NB4 (cell line): Measurements from ENCODE around the gene DDRGK1.

Experiments used
- DNase-seq: peaks from one replicate; pipeline ENCODE4 v3.0.0; 2010; ENCODE audit warnings: low read depth
- H3K4me3 ChIP-seq: one replicate; pipeline ENCODE4 v1.5.1; 2011; ENCODE audit warnings: mild to moderate bottlenecking, low read depth, low read length, moderate library complexity
- CTCF ChIP-seq: IDR thresholded peaks from one replicate; pipeline ENCODE4 v1.5.1; 2012; ENCODE audit warnings: low read depth, low read length
- MAX ChIP-seq: IDR thresholded peaks from 2 replicates; pipeline ENCODE4 v1.6.1; 2011; ENCODE audit warnings: low read depth, low read length
- MYC ChIP-seq: IDR thresholded peaks from 2 replicates; pipeline ENCODE4 v1.6.1; 2011; ENCODE audit warnings: low read depth, low read length
- POLR2A ChIP-seq: IDR thresholded peaks from 2 replicates; pipeline ENCODE4 v1.6.1; 2011; ENCODE audit warnings: mild to moderate bottlenecking; ENCODE audit not compliant: insufficient read length; ENCODE audit errors: extremely low read depth

DDRGK1 gene

GRCh38 chr20:3233131-3233990 is 28.9 kb upstream of the DDRGK1 start:
- no peak for DNase-seq
- TF ChIP-seq CTCF = no peak
- no peak for TF ChIP-seq MYC
- TF ChIP-seq POLR2A = no peak
- no peak for TF ChIP-seq MAX
- H3K4me3 ChIP-seq = no peak overlapping the region

- DNase-seq = no peak
- TF ChIP-seq CTCF (no peak), MAX (no peak), POLR2A (no peak), MYC (no peak)
- H3K4me3 ChIP-seq = no peak overlapping the region
Measured at GRCh38 chr20:3231889-3232588, 27.6 kb upstream of the DDRGK1 start.

- DNase-seq = no peak
- no peak overlapping the region for H3K4me3 ChIP-seq
- TF ChIP-seq CTCF (no peak), MYC (no peak), MAX (no peak), POLR2A (no peak)
Measured at GRCh38 chr20:3231116-3231515, 26.6 kb upstream of the DDRGK1 start.

GRCh38 chr20:3229798-3230197 is 25.3 kb upstream of the DDRGK1 start:
- no peak overlapping the region for H3K4me3 ChIP-seq
- no peak for DNase-seq
- TF ChIP-seq MAX (no peak), CTCF (no peak), MYC (no peak), POLR2A (no peak)

GRCh38 chr20:3229158-3229557 is 24.7 kb upstream of the DDRGK1 start:
- no peak for DNase-seq
- no peak overlapping the region for H3K4me3 ChIP-seq
- TF ChIP-seq POLR2A (no peak), CTCF (no peak)

- no peak for TF ChIP-seq MYC
- no peak for TF ChIP-seq MAX
- TF ChIP-seq POLR2A = no peak
- TF ChIP-seq CTCF = no peak
- DNase-seq = no peak
- no peak overlapping the region for H3K4me3 ChIP-seq
Measured at GRCh38 chr20:3228750-3229032, 24.2 kb upstream of the DDRGK1 start.
